LNCaP clone FGC (cell line): ENCODE results near the gene NEK6.

ENCODE experiments used
- DNase-seq: peaks from one replicate; pipeline ENCODE4 v3.0.0-alpha.2; 2011; ENCODE audit warnings: low read depth
- H3K4me3 ChIP-seq: 2 replicates; pipeline ENCODE4 v1.5.1; 2011; ENCODE audit warnings: mild to moderate bottlenecking, low read depth, low read length, control low read depth
- TF ChIP-seq, protein P1 (sequence below): IDR thresholded peaks from 2 replicates; pipeline ENCODE4 v1.5.1; 2012; ENCODE audit warnings: mild to moderate bottlenecking; ENCODE audit not compliant: control insufficient read depth, insufficient read depth; ENCODE audit errors: extremely low read depth

The NEK6 gene

GRCh38 chr9:124350494-124351263 lies 92.9 kb downstream of the NEK6 start:
- H3K4me3 ChIP-seq = no peak overlapping the region
- DNase-seq = no peak
- TF ChIP-seq, protein P1, sequence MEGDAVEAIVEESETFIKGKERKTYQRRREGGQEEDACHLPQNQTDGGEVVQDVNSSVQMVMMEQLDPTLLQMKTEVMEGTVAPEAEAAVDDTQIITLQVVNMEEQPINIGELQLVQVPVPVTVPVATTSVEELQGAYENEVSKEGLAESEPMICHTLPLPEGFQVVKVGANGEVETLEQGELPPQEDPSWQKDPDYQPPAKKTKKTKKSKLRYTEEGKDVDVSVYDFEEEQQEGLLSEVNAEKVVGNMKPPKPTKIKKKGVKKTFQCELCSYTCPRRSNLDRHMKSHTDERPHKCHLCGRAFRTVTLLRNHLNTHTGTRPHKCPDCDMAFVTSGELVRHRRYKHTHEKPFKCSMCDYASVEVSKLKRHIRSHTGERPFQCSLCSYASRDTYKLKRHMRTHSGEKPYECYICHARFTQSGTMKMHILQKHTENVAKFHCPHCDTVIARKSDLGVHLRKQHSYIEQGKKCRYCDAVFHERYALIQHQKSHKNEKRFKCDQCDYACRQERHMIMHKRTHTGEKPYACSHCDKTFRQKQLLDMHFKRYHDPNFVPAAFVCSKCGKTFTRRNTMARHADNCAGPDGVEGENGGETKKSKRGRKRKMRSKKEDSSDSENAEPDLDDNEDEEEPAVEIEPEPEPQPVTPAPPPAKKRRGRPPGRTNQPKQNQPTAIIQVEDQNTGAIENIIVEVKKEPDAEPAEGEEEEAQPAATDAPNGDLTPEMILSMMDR = no peak

DNA sequence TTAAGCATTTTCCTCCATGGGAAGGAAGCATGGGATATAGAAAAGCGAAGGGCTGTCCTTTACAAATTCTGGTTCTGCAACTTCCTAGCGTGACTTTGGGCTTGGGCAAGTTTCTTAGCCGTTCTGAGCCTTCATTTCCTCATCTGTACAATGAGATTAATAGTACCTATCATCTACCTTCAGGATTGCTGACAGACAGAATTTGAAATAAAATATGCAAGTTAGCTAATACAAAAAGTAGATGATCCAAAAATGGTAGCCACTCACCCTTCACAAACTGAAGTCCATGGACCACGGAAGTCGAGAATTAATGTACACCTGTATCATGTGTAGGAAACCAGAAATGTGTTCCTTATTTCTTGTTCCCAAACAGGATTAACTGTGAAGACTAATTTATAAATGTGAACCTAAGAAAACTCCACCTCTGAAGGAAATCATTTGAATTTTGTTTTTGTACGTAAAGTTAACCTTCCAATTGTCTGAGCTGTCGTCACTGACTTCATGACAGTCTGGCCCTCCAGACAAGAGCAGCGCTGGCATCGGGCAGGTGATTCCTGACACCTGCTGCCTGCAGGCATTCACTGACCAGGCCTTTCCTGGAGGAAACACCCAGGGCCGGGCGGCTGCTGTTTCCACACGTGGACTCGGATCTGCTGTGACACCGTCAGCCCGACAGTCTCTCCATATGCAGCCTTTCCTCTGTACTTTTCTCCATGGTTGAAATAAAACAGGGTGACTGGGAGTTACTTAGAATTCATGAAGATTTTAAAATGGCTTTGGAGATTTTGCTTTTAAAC lies 94.1 kb downstream of the NEK6 start:
- DNase-seq = no peak
- TF ChIP-seq, protein P1 = no peak
- H3K4me3 ChIP-seq = no peak overlapping the region

DNA sequence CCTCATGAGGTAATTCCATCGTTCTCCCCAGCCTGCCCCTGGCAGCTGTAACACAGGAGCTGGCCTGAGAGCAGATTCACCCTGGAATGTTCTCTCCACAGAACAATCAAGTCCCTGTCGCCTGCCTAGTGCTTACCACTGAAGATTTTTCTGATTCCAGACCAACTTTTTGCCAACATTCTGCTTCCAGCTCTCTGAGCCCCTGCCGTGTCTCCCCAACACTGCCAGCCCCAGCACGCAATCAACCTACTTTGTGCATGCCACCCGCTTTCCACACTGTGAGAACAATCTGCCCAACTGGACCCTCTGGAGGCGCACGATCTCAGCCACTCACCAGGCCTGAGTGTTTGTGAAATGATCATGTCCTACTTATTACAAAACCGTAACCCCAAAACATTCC lies 94.9 kb downstream of the NEK6 start:
- TF ChIP-seq, protein P1 = no peak
- no peak overlapping the region for H3K4me3 ChIP-seq
- DNase-seq = no peak

DNA sequence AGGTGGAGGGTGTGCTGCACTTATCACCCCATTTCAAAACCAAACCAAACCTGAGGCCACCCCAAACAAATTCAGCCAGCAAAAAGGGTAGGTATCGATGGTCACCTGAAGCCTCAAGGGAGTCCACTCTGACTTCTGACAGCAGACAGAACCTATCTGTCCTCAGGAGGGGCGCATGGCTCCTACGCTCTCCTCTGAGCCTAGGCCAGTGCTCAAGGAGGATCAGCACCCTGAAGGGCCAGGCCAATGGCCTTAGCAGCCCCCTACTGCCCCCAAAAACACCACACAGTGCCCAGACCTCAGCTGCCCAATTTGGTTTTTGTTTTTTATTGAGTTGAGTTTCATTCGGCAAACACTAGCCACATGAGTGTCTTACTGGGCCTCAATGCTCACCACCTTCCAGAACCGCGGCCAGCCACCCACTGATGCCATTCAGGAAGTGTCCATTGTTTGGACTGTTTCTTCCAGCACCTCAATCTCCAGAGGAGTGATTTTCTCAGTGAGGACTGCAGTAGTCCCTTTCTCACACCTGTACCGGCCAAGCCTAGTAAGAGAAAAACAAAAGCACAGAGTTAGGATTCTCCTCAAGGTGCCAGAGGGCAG lies 95.5 kb downstream of the NEK6 start:
- TF ChIP-seq, protein P1 = no peak
- DNase-seq = no peak
- no peak overlapping the region for H3K4me3 ChIP-seq

- no peak for DNase-seq
- TF ChIP-seq, protein P1 = no peak
- no peak overlapping the region for H3K4me3 ChIP-seq
These were observed 96.1 kb downstream of the NEK6 start for GRCh38 chr9:124353811-124354274.

DNA sequence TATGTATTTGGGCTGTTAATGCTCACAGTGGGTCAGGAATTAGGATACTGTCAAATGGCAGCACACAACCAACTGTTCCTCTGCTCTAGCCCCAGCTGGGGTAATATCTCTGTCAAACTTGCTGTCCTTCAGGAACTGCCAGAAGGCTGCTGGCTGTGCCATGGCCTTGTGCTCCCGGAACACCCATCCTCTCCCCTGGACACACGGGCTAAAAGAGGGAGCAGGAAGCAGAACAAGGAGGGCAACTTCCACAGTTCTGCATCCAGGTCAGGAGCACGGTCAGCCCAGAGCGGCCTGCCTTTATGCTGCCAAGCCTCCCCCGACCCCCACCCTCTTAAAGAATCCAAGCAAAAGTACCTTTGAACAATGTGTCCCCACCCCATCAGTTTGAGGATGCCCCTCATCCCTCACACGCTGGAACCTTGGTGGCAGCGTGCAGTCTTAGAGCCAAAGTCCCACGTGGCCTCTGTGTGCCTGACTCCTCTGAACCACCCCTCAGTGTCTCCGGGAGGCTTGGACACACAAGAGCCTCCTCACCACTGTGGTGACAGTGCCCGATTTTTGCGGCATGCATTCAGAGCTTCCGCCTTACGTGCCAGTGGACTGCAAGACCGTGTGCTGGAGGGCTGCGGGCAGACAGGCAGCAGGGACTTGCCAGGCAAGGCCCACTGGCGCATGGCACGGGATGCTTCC lies 96.7 kb downstream of the NEK6 start:
- H3K4me3 ChIP-seq = no peak overlapping the region
- DNase-seq = no peak
- TF ChIP-seq, protein P1 = no peak
